Lower lobe of right lung (tissue), 2 donors: ENCODE data around the gene TGFBRAP1. TPM values are rescaled to one million over a fixed set of nuclear protein-coding genes. Genes with fewer than 3 reads are reported as not detected.

ENCODE experiments used
- ATAC-seq, 2 donors: fragments of 200-7000 bp; cut with Tn5 transposase; one replicate each; pipeline ENCODE4 v1.9.1; 2020 to 2022; ENCODE audit warnings: mild to moderate bottlenecking in 2 of 2, moderate library complexity in 2 of 2
- DNase-seq: peaks from one replicate; pipeline ENCODE4 v3.0.0-alpha.2; 2020
- H3K27ac ChIP-seq: fragments of 200-600 bp; one replicate; pipeline ENCODE4 v1.8.0; 2022
- H3K27me3 ChIP-seq: fragments of 200-600 bp; one replicate; pipeline ENCODE4 v1.8.0; 2022; ENCODE audit warnings: low read depth
- H3K36me3 ChIP-seq: fragments of 200-600 bp; one replicate; pipeline ENCODE4 v1.8.0; 2022; ENCODE audit warnings: mild to moderate bottlenecking
- H3K4me1 ChIP-seq: fragments of 200-600 bp; one replicate; pipeline ENCODE4 v1.8.0; 2022
- H3K4me3 ChIP-seq: fragments of 200-600 bp; one replicate; pipeline ENCODE4 v1.8.0; 2022; ENCODE audit warnings: mild to moderate bottlenecking
- H3K9me3 ChIP-seq: fragments of 200-600 bp; one replicate; pipeline ENCODE4 v1.8.0; 2022
- intact Hi-C: fragments of 100-400 bp; cut with DNase I; formaldehyde crosslinking; loops from one replicate; pipeline ENCODE4 v1.11.0; 2022
- total RNA-seq: library from RNA; stranded (reverse); fragmentation: NEBNext Ultra II Directional; extraction: Animal tissue kit (Norgen Biotek cat#: 25700); gene quantifications from one replicate; pipeline ENCODE4 v1.2.1, GENCODE V29; 2021
- TF ChIP-seq, protein P1 (sequence below): fragments of 200-600 bp; IDR thresholded peaks from one replicate; pipeline ENCODE4 v1.8.0; 2022; ENCODE audit warnings: antibody characterized with exemption, mild to moderate bottlenecking
- donor health status: DM: no; HTN: yes; CAD: no; lungs with severe emphysema.

TGFBRAP1 gene
- total RNA-seq, 1 donor from 2014 or later = 19.4 TPM

DNA sequence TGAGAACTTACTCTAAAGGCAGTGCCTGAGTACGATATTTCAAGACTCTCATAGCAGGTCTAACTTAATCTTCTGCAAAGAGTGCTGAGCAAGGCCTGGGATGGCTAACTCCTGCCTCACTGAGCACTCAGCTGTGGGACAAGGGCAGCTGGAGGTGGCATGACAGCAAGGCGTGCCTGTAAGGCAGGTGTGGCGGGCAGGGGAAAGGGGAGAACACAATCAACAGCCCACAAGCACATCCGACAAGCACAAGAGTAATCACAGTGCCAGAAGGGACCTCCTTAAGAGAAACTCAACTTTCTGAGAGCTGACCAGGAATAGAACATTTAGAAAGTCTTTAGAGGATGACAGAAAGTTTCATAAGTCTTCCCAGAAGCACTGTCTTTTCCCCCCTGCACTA lies 46.0 kb downstream of the TGFBRAP1 start:
- TF ChIP-seq, protein P1, sequence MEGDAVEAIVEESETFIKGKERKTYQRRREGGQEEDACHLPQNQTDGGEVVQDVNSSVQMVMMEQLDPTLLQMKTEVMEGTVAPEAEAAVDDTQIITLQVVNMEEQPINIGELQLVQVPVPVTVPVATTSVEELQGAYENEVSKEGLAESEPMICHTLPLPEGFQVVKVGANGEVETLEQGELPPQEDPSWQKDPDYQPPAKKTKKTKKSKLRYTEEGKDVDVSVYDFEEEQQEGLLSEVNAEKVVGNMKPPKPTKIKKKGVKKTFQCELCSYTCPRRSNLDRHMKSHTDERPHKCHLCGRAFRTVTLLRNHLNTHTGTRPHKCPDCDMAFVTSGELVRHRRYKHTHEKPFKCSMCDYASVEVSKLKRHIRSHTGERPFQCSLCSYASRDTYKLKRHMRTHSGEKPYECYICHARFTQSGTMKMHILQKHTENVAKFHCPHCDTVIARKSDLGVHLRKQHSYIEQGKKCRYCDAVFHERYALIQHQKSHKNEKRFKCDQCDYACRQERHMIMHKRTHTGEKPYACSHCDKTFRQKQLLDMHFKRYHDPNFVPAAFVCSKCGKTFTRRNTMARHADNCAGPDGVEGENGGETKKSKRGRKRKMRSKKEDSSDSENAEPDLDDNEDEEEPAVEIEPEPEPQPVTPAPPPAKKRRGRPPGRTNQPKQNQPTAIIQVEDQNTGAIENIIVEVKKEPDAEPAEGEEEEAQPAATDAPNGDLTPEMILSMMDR = no peak
- intact Hi-C loops = no loop called here
- Histone ChIP-seq H3K27me3 (no peaks in the 10 kb centered on the region), H3K27ac (no peak overlapping the region), H3K4me1 (no peaks in the 10 kb centered on the region), H3K4me3 (no peak overlapping the region), H3K36me3 (peaks cover 91% of the 10 kb centered on the region), H3K9me3 (no peaks in the 10 kb centered on the region)
- ATAC-seq = no peak
- no peak for DNase-seq

DNA sequence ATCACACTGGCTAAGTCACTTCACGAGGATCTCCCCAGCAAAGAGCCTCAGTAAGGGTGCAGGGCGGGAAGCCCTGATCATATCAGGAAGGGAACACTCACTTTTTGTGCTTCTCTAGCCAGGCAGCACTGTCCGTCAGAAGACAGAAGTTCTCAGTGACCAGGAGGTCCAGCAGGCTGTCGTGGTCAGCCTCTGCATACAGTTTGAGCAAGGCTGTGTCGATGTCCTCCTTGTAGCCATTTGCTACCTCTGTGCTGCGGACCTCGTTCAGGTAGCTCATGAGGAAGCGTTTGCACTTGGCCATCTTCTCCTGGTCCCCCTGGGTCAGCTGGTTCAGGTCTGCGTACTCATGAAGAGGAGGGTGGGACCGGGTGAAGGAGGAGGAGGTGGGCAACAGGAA lies 49.3 kb downstream of the TGFBRAP1 start:
- Histone ChIP-seq H3K36me3 (peaks cover 96% of the 10 kb centered on the region), H3K4me1 (no peaks in the 10 kb centered on the region), H3K27me3 (no peaks in the 10 kb centered on the region), H3K9me3 (no peaks in the 10 kb centered on the region), H3K4me3 (no peak overlapping the region), H3K27ac (no peak overlapping the region)
- ATAC-seq (no peak), DNase-seq (no peak)
- intact Hi-C loops = no loop called here
- TF ChIP-seq, protein P1 = no peak

DNA sequence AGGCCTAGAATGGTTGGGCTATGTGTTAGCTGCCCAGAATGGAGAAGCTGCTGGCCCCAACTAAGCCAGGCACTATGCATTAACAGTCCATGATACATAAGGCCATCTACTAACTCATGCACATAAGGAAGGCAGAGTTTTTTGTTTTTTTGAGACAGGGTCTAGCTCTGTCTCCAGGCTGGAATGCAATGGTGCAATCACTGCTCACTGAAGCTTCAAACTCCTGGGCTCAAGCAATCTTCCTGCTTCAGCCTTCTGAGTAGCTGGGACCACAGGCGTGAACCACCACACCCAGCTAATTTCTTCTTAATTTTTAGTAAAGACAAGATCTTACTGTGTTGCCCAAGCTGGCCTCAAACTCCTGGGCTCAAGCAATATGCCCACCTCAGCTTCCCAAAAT lies 50.4 kb downstream of the TGFBRAP1 start:
- Histone ChIP-seq H3K27me3 (no peaks in the 10 kb centered on the region), H3K9me3 (no peaks in the 10 kb centered on the region), H3K4me1 (no peaks in the 10 kb centered on the region), H3K4me3 (no peak overlapping the region), H3K36me3 (peaks cover 96% of the 10 kb centered on the region), H3K27ac (no peak overlapping the region)
- no peak for ATAC-seq
- TF ChIP-seq, protein P1 = no peak
- DNase-seq = no peak
- intact Hi-C loops = no loop called here

DNA sequence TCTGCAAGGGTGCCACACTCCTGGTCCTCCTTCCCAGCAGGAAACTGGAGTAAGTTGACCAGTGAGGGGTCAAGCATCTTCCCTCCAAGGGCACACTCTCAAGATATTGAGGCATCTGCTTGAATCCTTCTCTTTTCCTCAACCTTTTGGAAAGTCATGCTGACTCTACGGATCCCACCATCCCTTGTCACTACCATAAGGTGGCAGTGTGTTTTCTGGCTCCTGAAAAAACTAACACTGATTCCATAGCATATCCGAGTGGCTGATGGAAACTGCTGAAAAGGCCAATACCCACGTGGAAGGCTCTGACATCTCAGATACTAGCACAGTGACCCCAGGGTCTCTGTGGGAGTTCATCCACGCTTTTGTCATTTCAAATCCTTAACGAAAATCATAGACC lies 50.9 kb downstream of the TGFBRAP1 start:
- ATAC-seq (no peak), DNase-seq (no peak)
- TF ChIP-seq, protein P1 = no peak
- Histone ChIP-seq H3K36me3 (peaks cover 96% of the 10 kb centered on the region), H3K27me3 (no peaks in the 10 kb centered on the region), H3K4me3 (no peak overlapping the region), H3K9me3 (no peaks in the 10 kb centered on the region), H3K4me1 (no peaks in the 10 kb centered on the region), H3K27ac (no peak overlapping the region)
- intact Hi-C loops = no loop called here

DNA sequence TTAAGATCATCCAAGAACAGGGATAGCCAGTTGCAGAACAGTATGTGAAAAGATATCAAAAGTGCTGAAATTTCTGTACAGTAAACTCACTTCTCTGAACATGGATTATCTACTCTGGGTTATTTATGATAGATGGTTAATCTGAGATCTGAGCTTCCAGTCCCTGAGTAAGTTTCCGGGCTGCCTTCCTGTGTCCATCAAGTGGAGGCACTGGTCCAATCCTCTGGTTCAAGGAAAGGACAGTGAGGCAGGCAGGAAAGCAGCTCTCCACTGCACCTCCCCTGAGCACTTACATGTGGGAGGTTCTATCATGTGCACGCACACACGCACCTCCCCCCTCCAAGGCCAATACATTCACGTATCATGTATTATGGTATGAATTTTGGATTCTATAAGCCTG lies 55.5 kb downstream of the TGFBRAP1 start:
- TF ChIP-seq, protein P1 = no peak
- no peaks in the 10 kb centered on the region for H3K9me3 ChIP-seq
- intact Hi-C loops = no loop called here
- H3K27me3 ChIP-seq = no peaks in the 10 kb centered on the region
- H3K36me3 ChIP-seq = peaks cover 97% of the 10 kb centered on the region
- no peak for DNase-seq
- H3K4me1 ChIP-seq = no peaks in the 10 kb centered on the region
- H3K27ac ChIP-seq = no peak overlapping the region
- ATAC-seq = no peak
- H3K4me3 ChIP-seq = no peak overlapping the region

DNA sequence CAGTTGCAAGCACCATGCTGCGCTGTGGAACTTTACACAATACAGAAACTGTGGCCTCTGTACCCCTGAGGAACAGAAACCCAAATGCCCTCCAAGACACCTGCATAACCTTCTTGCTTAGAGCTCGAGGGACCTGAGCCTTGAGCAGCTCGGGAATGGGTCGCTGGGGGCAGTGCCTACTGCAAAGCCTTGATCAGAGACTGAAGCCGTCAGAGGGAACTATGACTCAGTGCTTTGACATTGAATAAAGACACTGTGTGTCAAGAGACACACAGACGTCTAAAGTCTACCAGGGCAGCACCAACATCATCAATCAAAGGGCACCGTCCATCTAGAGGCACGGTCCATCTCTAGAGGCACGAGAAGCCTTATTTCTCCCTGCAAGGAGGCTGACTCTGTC lies 57.4 kb downstream of the TGFBRAP1 start:
- Histone ChIP-seq H3K36me3 (peaks cover 99% of the 10 kb centered on the region), H3K27ac (no peak overlapping the region), H3K9me3 (no peaks in the 10 kb centered on the region), H3K27me3 (no peaks in the 10 kb centered on the region), H3K4me3 (no peak overlapping the region), H3K4me1 (no peaks in the 10 kb centered on the region)
- no peak for ATAC-seq
- TF ChIP-seq, protein P1 = no peak
- no peak for DNase-seq
- intact Hi-C loops = no loop called here
